Osteoblast (primary cell): ENCODE results near the gene HNRNPU. TPM values are rescaled to one million over a fixed set of nuclear protein-coding genes. Genes with fewer than 3 reads are reported as not detected.

Source experiments
- DNase-seq: peaks from one replicate; pipeline ENCODE4 v3.0.0; 2011; ENCODE audit warnings: low spot score, mixed read lengths; ENCODE audit not compliant: insufficient read length; ENCODE audit errors: missing footprints
- H2AFZ ChIP-seq: 2 replicates; pipeline ENCODE4 v1.6.0; 2011; ENCODE audit warnings: mild to moderate bottlenecking, low read length
- H3K27ac ChIP-seq: 2 replicates; pipeline ENCODE4 v1.5.1; 2011; ENCODE audit warnings: mild to moderate bottlenecking, low read depth, low read length, moderate library complexity
- H3K27me3 ChIP-seq: 2 replicates; pipeline ENCODE4 v1.6.0; 2012; ENCODE audit warnings: mild to moderate bottlenecking, control low read depth, inconsistent platforms, low read length, moderate library complexity; ENCODE audit not compliant: insufficient read depth
- H3K36me3 ChIP-seq: 2 replicates; pipeline ENCODE4 v1.5.1; 2011; ENCODE audit warnings: mild to moderate bottlenecking, low read length, control low read depth, moderate library complexity; ENCODE audit not compliant: insufficient read depth
- H3K4me1 ChIP-seq: 2 replicates; pipeline ENCODE4 v1.5.1; 2011; ENCODE audit warnings: mild to moderate bottlenecking, low read length, control low read depth, moderate library complexity; ENCODE audit not compliant: insufficient read depth
- H3K4me2 ChIP-seq: 2 replicates; pipeline ENCODE4 v1.6.0; 2011; ENCODE audit warnings: mild to moderate bottlenecking, low read length; ENCODE audit not compliant: insufficient read depth
- H3K4me3 ChIP-seq: fragments of 200-600 bp; sonication (generic); 3 replicates; pipeline ENCODE4 v1.5.1; 2012; ENCODE audit warnings: mild to moderate bottlenecking, low read length, inconsistent platforms; ENCODE audit not compliant: insufficient read depth
- H3K79me2 ChIP-seq: 2 replicates; pipeline ENCODE4 v1.6.0; 2012; ENCODE audit warnings: mild to moderate bottlenecking, low read length, control low read depth, inconsistent platforms; ENCODE audit not compliant: insufficient read depth
- H3K9me3 ChIP-seq: 2 replicates; pipeline ENCODE4 v1.5.1; 2011; ENCODE audit warnings: low read depth, low read length, control low read depth
- H4K20me1 ChIP-seq: 2 replicates; pipeline ENCODE4 v1.6.0; 2012; ENCODE audit warnings: mild to moderate bottlenecking, low read length, control low read depth; ENCODE audit not compliant: insufficient read depth
- CTCF ChIP-seq: IDR thresholded peaks from 2 replicates; pipeline ENCODE4 v1.5.1; 2011; ENCODE audit warnings: mild to moderate bottlenecking, low read depth, low read length, moderate library complexity; ENCODE audit errors: extremely low read depth
- total RNA-seq: library from RNA; depleted of rRNA; stranded (reverse); fragments of >200 nt; gene quantifications from 2 replicates; pipeline ENCODE4 v1.2.3, GENCODE V29; 2012

The HNRNPU gene
- total RNA-seq, 1 donor, result 240 TPM

GRCh38 chr1:244881552-244882280 lies 17.4 kb upstream of the HNRNPU start:
- Histone ChIP-seq H3K4me3 (no peak overlapping the region), H3K79me2 (no peaks in the 10 kb centered on the region), H3K27me3 (no peaks in the 10 kb centered on the region), H3K4me2 (no peak overlapping the region), H2AFZ (no peak overlapping the region), H3K4me1 (no peaks in the 10 kb centered on the region), H3K9me3 (no peaks in the 10 kb centered on the region), H4K20me1 (no peaks in the 10 kb centered on the region), H3K36me3 (no peaks in the 10 kb centered on the region), H3K27ac (no peak overlapping the region)
- DNase-seq, result no peak
- TF ChIP-seq CTCF, result no peak

- no peak overlapping the region for H3K4me3 ChIP-seq
- H3K27me3 ChIP-seq, result no peaks in the 10 kb centered on the region
- DNase-seq, result no peak
- TF ChIP-seq CTCF, result no peak
- H3K9me3 ChIP-seq, result no peaks in the 10 kb centered on the region
- no peak overlapping the region for H3K4me2 ChIP-seq
- H3K36me3 ChIP-seq, result no peaks in the 10 kb centered on the region
- H4K20me1 ChIP-seq, result no peaks in the 10 kb centered on the region
- H2AFZ ChIP-seq, result no peak overlapping the region
- no peak overlapping the region for H3K27ac ChIP-seq
- no peaks in the 10 kb centered on the region for H3K4me1 ChIP-seq
- no peaks in the 10 kb centered on the region for H3K79me2 ChIP-seq
Measured at GRCh38 chr1:244878681-244879080, 14.3 kb upstream of the HNRNPU start.

- no peak overlapping the region for H3K27ac ChIP-seq
- DNase-seq, result peak; percentile 22
- H2AFZ ChIP-seq, result no peak overlapping the region
- no peak overlapping the region for H3K4me2 ChIP-seq
- no peaks in the 10 kb centered on the region for H3K27me3 ChIP-seq
- no peak for TF ChIP-seq CTCF
- no peak overlapping the region for H3K4me3 ChIP-seq
- H3K9me3 ChIP-seq, result no peaks in the 10 kb centered on the region
- no peaks in the 10 kb centered on the region for H3K79me2 ChIP-seq
- H3K4me1 ChIP-seq, result no peaks in the 10 kb centered on the region
- H3K36me3 ChIP-seq, result no peaks in the 10 kb centered on the region
- no peaks in the 10 kb centered on the region for H4K20me1 ChIP-seq
Measured at GRCh38 chr1:244876228-244876910, 12.0 kb upstream of the HNRNPU start.

- Histone ChIP-seq H3K27me3 (no peaks in the 10 kb centered on the region), H3K27ac (no peak overlapping the region), H3K9me3 (no peaks in the 10 kb centered on the region), H3K4me3 (no peak overlapping the region), H4K20me1 (no peaks in the 10 kb centered on the region), H3K79me2 (no peaks in the 10 kb centered on the region), H3K4me1 (no peaks in the 10 kb centered on the region), H3K4me2 (no peak overlapping the region), H2AFZ (no peak overlapping the region), H3K36me3 (no peaks in the 10 kb centered on the region)
- no peak for DNase-seq
- TF ChIP-seq CTCF, result no peak
Measured at GRCh38 chr1:244874974-244875579, 10.7 kb upstream of the HNRNPU start.
